ENCODE data around the gene GIPC2. TPM values are rescaled to one million over a fixed set of nuclear protein-coding genes. Genes with fewer than 3 reads are reported as not detected.
A peak's percentile ranks its signal among the peaks of the same experiment; 100 is the strongest.

Gene GIPC2
- total and polyA plus RNA-seq, 2 of the 4 experiments (the other 2 are of a cell fraction) = 0.07 to 0.18 TPM

GRCh38 chr1:78101514-78101913 lies 55.7 kb downstream of the GIPC2 start:
- peak; percentile 97 for DNase-seq
- no peak overlapping the region; the same call in 1 of the 2 replicates for H4K5ac ChIP-seq (ENCODE audit: low read depth, low read length)
- no peak overlapping the region for H3K4me3 ChIP-seq (ENCODE audit: insufficient read depth, low read depth, low read length)
- H3K36me3 ChIP-seq (ENCODE audit: control insufficient read depth, insufficient read depth, low read length) = no peaks in the 10 kb centered on the region
- H3K56ac ChIP-seq (ENCODE audit: extremely low read depth, insufficient read depth, low read length) = peak overlapping the region; percentile 71
- 0 out of 2 replicates have a peak overlapping the region, but pooled peaks have one; percentile 32 for H3K14ac ChIP-seq (replicated peaks; ENCODE audit: low read depth, low read length)
- H3K23ac ChIP-seq (ENCODE audit: low read depth, low read length) = peak overlapping the region; percentile 20
- H3K27ac ChIP-seq (ENCODE audit: insufficient read depth, low read length) = peak overlapping the region; percentile 72
- no TSS peak for BruUV-seq (replicated peaks)
- in situ Hi-C loops (cut with MboI; ENCODE audit: low sequenced_read_pairs) = loop anchor here (25.0 kb wide), 2 partner anchors 289 to 514 kb away; no protein-coding TSS in a partner anchor
- H3K4me2 ChIP-seq (ENCODE audit: low read depth, low read length) = peak overlapping the region; percentile 53; the same call in 1 of the 2 replicates
- intact Hi-C loops (cut with micrococcal nuclease) = no loop called here
- peaks cover 0 to 9% of the 10 kb centered on the region in 2 experiments; a peak in 1 of 4 replicates for H3K79me1 ChIP-seq (ENCODE audit: low read depth in 1 of 2, low read length in 2 of 2)
- POLR2A ChIA-PET (ENCODE audit: unreplicated experiment) = interaction anchor here (0.6 kb wide), 1 partner anchor 214 kb away, joined by 3 read pairs; no protein-coding TSS in a partner anchor
- peak overlapping the region; percentile 46 for H2AFZ ChIP-seq (replicated peaks; ENCODE audit: low read length, poor library complexity)
- no CpG with 5 or more reads among the region's 2 CpGs for WGBS, 2 experiments (ENCODE audit: extremely low coverage in 2 of 2, insufficient read length in 1 of 2)
- peak overlapping the region; percentile 48; the same call in 1 of the 2 replicates for H4K91ac ChIP-seq (ENCODE audit: insufficient read depth, low read depth, low read length)
- peak overlapping the region; percentile 60; the same call in 1 of the 2 replicates for H2BK20ac ChIP-seq (ENCODE audit: low read depth, low read length)
- 0 out of 3 replicates have a peak overlapping the region, but pooled peaks have one; percentile 1 for H2BK15ac ChIP-seq (ENCODE audit: low read depth, low read length)
- ATAC-seq (ENCODE audit: low read depth) = peak; percentile 80
- H2AK5ac ChIP-seq (ENCODE audit: low read depth, low read length) = no peak overlapping the region
- peak overlapping the region; percentile 72 to 97; a peak in 3 of 4 replicates for H4K8ac ChIP-seq (ENCODE audit: low read depth in 2 of 2, low read length in 2 of 2)
- peak overlapping the region; percentile 93; the same call in 1 of the 2 replicates for H2BK120ac ChIP-seq (ENCODE audit: low read depth, low read length)
- no peak overlapping the region for H2AK9ac ChIP-seq (replicated peaks; ENCODE audit: low read depth, low read length, poor library complexity)
- dilution Hi-C loops (cut with HindIII; ENCODE audit: low sequenced_read_pairs, unreplicated experiment) = no loop called here
- CTCF ChIA-PET = no interaction called here
- no peaks in the 10 kb centered on the region for H3K27me3 ChIP-seq (ENCODE audit: control insufficient read depth, insufficient read depth, low read length)
- peak overlapping the region; percentile 89; the same call in 1 of the 2 replicates for H3K4ac ChIP-seq (ENCODE audit: low read depth, low read length)
- peaks cover 3% of the 10 kb centered on the region for H3K9me1 ChIP-seq (ENCODE audit: insufficient read depth, low read length)
- H3K9ac ChIP-seq (ENCODE audit: low read depth, low read length) = no peak overlapping the region
- TF ChIP-seq RAD21 (IDR thresholded peaks at IDR 0.05; ENCODE audit: low read length) (0 out of 2 replicates have a peak, but pooled peaks have one; percentile 1), FOS (IDR thresholded peaks at IDR 0.05; ENCODE audit: low read depth, low read length) (peak; percentile 25; the same call in 1 of the 2 replicates), CHD1 (IDR thresholded peaks at IDR 0.05; ENCODE audit: low read depth, low read length) (no peak), NFE2L2 (IDR thresholded peaks at IDR 0.05; ENCODE audit: low read depth, low read length) (no peak), USF2 (IDR thresholded peaks at IDR 0.05; ENCODE audit: low read depth, low read length) (peak; percentile 79), MXI1 (IDR thresholded peaks at IDR 0.05; ENCODE audit: borderline replicate concordance, low read depth, low read length) (no peak), MAFK (IDR thresholded peaks at IDR 0.05; ENCODE audit: low read depth, low read length) (peak; percentile 34; the same call in 1 of the 2 replicates)
- peaks cover 6% of the 10 kb centered on the region; the same call in 1 of the 2 replicates for H3K4me1 ChIP-seq (ENCODE audit: control insufficient read depth, insufficient read depth, low read length)
- H3K18ac ChIP-seq (ENCODE audit: low read depth, low read length) = peak overlapping the region; percentile 58; the same call in 1 of the 2 replicates
- H3K9me3 ChIP-seq (ENCODE audit: control insufficient read depth, insufficient read depth, low read length) = no peaks in the 10 kb centered on the region
- H4K20me1 ChIP-seq (ENCODE audit: insufficient read depth, low read length) = no peaks in the 10 kb centered on the region
- peak overlapping the region; percentile 99 for H2BK5ac ChIP-seq (ENCODE audit: low read depth, low read length, poor library complexity, severe bottlenecking)

All from IMR-90 (cell line).